Keratinocyte (primary cell): ENCODE measurements around the gene KLHL22. TPM values are rescaled to one million over a fixed set of nuclear protein-coding genes. Genes with fewer than 3 reads are reported as not detected.

Experiments used
- DNase-seq: peaks from one replicate; pipeline ENCODE4 v3.0.0-alpha.2; 2011; ENCODE audit warnings: low read depth, missing footprints, low spot score
- FAIRE-seq: peaks from 2 replicates; lab custom pipeline; 2011; peaks lifted over from hg19 to GRCh38; lab: Jason Lieb, UNC
- H2AFZ ChIP-seq: 2 replicates; pipeline ENCODE4 v1.6.0; 2012; ENCODE audit warnings: low read length, control low read depth, inconsistent platforms; ENCODE audit not compliant: control insufficient read depth
- H3K27ac ChIP-seq: 2 replicates; pipeline ENCODE4 v1.5.1; 2011; ENCODE audit warnings: low read length; ENCODE audit not compliant: control insufficient read depth, insufficient read depth
- H3K27me3 ChIP-seq: 3 replicates; pipeline ENCODE4 v1.6.0; 2011; ENCODE audit warnings: low read length; ENCODE audit not compliant: control insufficient read depth, insufficient read depth; ENCODE audit errors: extremely low read depth
- H3K36me3 ChIP-seq, 2 experiments: 2 replicates in 1 of 2; 3 replicates in 1 of 2; pipeline ENCODE4 v1.5.1; 2011; ENCODE audit warnings: low read length in 2 of 2, mild to moderate bottlenecking in 1 of 2; ENCODE audit not compliant: control insufficient read depth in 2 of 2, insufficient read depth in 2 of 2; ENCODE audit errors: extremely low read depth in 1 of 2
- H3K4me1 ChIP-seq: 3 replicates; pipeline ENCODE4 v1.5.1; 2011; ENCODE audit warnings: low read length; ENCODE audit not compliant: control insufficient read depth, insufficient read depth; ENCODE audit errors: extremely low read depth
- H3K4me2 ChIP-seq: 3 replicates; pipeline ENCODE4 v1.6.0; 2011; ENCODE audit warnings: low read depth, low read length; ENCODE audit not compliant: control insufficient read depth, insufficient read depth; ENCODE audit errors: extremely low read depth
- H3K4me3 ChIP-seq, 3 experiments: fragments of 200-600 bp in 1 of 3; sonication (generic) in 1 of 3; 2 replicates in 2 of 3; 3 replicates in 1 of 3; pipeline ENCODE4 v1.5.1; 2011 to 2016; ENCODE audit warnings: low read length in 3 of 3, mild to moderate bottlenecking in 3 of 3, control low read depth in 2 of 3, inconsistent platforms in 1 of 3, low read depth in 1 of 3, mixed read lengths in 1 of 3, mixed run types in 1 of 3, moderate library complexity in 1 of 3; ENCODE audit not compliant: control insufficient read depth in 2 of 3, insufficient read depth in 2 of 3; ENCODE audit errors: extremely low read depth in 1 of 3
- H3K79me2 ChIP-seq: 2 replicates; pipeline ENCODE4 v1.6.0; 2012; ENCODE audit warnings: low read length; ENCODE audit not compliant: control insufficient read depth, insufficient read depth
- H3K9ac ChIP-seq: 3 replicates; pipeline ENCODE4 v1.6.0; 2011; ENCODE audit warnings: low read length; ENCODE audit not compliant: control insufficient read depth, insufficient read depth; ENCODE audit errors: extremely low read depth
- H3K9me1 ChIP-seq: 3 replicates; pipeline ENCODE4 v1.6.0; 2011; ENCODE audit warnings: low read length; ENCODE audit not compliant: control insufficient read depth, insufficient read depth; ENCODE audit errors: extremely low read depth
- H3K9me3 ChIP-seq: 2 replicates; pipeline ENCODE4 v1.5.1; 2012; ENCODE audit warnings: low read depth, low read length; ENCODE audit not compliant: control insufficient read depth
- H4K20me1 ChIP-seq: 3 replicates; pipeline ENCODE4 v1.6.0; 2011; ENCODE audit warnings: low read length; ENCODE audit not compliant: control insufficient read depth, insufficient read depth; ENCODE audit errors: extremely low read depth
- EZH2 ChIP-seq: IDR thresholded peaks from one replicate; pipeline ENCODE4 v1.6.1; 2012; ENCODE audit warnings: inconsistent platforms, mild to moderate bottlenecking, low read length, moderate library complexity
- dilution Hi-C: fragments of 300-500 bp; cut with MboI; formaldehyde crosslinking; loops from one replicate; pipeline ENCODE4 v1.7.0; 2020; ENCODE audit warnings: low sequenced_read_pairs; ENCODE audit not compliant: extremely low pct_ligation_motif_present
- polyA plus RNA-seq, 5 experiments: library from polyadenylated mRNA; depleted of rRNA in 3 of 5; stranded (reverse) in 3 of 5; stranded (forward) in 1 of 5; unstranded in 1 of 5; fragments of >200 nt; gene quantifications; 1 replicate in 1 of 5; 2 replicates in 3 of 5; 3 replicates in 1 of 5; pipeline versions ENCODE4 v1.2.1 to v1.2.3, GENCODE V29; 2011 to 2012; ENCODE audit warnings: missing spikeins in 2 of 5, low read depth in 1 of 5, low replicate concordance in 1 of 5
- TF ChIP-seq, protein P1 (sequence below), 3 experiments: IDR thresholded peaks in 1 of 3; conservative IDR thresholded peaks in 1 of 3; optimal IDR thresholded peaks in 1 of 3; 2 replicates in 2 of 3; 3 replicates in 1 of 3; pipeline versions ENCODE3 to v1.5.1; 2011; ENCODE audit warnings: low read length in 3 of 3, mild to moderate bottlenecking in 3 of 3, moderate library complexity in 2 of 3, control low read depth in 1 of 3, inconsistent platforms in 1 of 3; ENCODE audit not compliant: insufficient read depth in 2 of 3; ENCODE audit errors: extremely low read depth in 1 of 3

The KLHL22 gene
- polyA plus RNA-seq, 1 donor (not counting 4 experiments of a cell fraction or from before 2014, with no cell fraction given), result 9.3 TPM

DNA sequence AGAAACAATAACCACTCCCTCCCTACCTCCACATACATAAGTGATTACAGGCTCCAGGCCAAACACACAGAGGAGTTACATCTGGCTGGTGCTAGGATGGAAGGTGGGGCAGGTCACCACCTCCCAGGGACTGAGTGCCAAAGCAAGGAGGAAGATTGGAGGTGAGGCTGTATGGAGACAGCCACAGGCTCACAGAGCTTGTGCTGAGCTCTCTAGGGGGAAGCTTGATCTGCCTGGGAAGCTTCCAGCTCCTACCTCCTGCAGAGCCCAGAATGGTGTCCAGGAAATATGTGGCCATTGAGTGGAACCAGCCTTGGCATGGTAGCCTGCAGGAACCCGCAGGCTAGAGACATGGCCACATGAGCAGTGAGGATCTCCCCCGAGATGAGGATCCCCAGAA lies 8.2 kb upstream of the KLHL22 start:
- H3K27me3 ChIP-seq, result no peaks in the 10 kb centered on the region
- peaks cover 1 to 2% of the 10 kb centered on the region in 2 experiments for H3K36me3 ChIP-seq
- no peak overlapping the region for H2AFZ ChIP-seq
- no peaks in the 10 kb centered on the region for H4K20me1 ChIP-seq
- H3K4me2 ChIP-seq, result peak overlapping the region; percentile 51
- DNase-seq (no peak), FAIRE-seq (peak; percentile 51)
- TF ChIP-seq, protein P1, sequence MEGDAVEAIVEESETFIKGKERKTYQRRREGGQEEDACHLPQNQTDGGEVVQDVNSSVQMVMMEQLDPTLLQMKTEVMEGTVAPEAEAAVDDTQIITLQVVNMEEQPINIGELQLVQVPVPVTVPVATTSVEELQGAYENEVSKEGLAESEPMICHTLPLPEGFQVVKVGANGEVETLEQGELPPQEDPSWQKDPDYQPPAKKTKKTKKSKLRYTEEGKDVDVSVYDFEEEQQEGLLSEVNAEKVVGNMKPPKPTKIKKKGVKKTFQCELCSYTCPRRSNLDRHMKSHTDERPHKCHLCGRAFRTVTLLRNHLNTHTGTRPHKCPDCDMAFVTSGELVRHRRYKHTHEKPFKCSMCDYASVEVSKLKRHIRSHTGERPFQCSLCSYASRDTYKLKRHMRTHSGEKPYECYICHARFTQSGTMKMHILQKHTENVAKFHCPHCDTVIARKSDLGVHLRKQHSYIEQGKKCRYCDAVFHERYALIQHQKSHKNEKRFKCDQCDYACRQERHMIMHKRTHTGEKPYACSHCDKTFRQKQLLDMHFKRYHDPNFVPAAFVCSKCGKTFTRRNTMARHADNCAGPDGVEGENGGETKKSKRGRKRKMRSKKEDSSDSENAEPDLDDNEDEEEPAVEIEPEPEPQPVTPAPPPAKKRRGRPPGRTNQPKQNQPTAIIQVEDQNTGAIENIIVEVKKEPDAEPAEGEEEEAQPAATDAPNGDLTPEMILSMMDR (optimal IDR thresholded peaks at IDR 0.05 in 1 of 3, IDR thresholded peaks at IDR 0.05 in 1 of 3, conservative IDR thresholded peaks at IDR 0.05 in 1 of 3; ENCODE audit: extremely low read depth in 1 of 3, insufficient read depth in 2 of 3, low read length in 3 of 3), result no peak
- TF ChIP-seq EZH2, result no peak
- H3K27ac ChIP-seq, result peak overlapping the region; percentile 27
- peaks cover 17% of the 10 kb centered on the region for H3K79me2 ChIP-seq
- H3K9me1 ChIP-seq, result no peaks in the 10 kb centered on the region
- no peaks in the 10 kb centered on the region for H3K9me3 ChIP-seq
- dilution Hi-C loops, result no loop called here
- H3K9ac ChIP-seq, result no peak overlapping the region
- peaks cover 19% of the 10 kb centered on the region for H3K4me1 ChIP-seq
- no peak overlapping the region for H3K4me3 ChIP-seq

GRCh38 chr22:20499769-20500168 lies 4.2 kb upstream of the KLHL22 start:
- Histone ChIP-seq H3K9ac (no peak overlapping the region), H3K79me2 (no peaks in the 10 kb centered on the region), H3K4me1 (peaks cover 21% of the 10 kb centered on the region), H3K9me1 (peaks cover 3% of the 10 kb centered on the region), H3K27ac (no peak overlapping the region), H2AFZ (no peak overlapping the region), H3K27me3 (no peaks in the 10 kb centered on the region), H3K9me3 (no peaks in the 10 kb centered on the region), H3K36me3 (peaks cover 0 to 1% of the 10 kb centered on the region in 2 experiments), H3K4me3 (no peak overlapping the region), H3K4me2 (no peak overlapping the region), H4K20me1 (no peaks in the 10 kb centered on the region)
- DNase-seq (no peak), FAIRE-seq (no peak)
- TF ChIP-seq EZH2, result no peak
- TF ChIP-seq, protein P1 (optimal IDR thresholded peaks at IDR 0.05 in 1 of 3, IDR thresholded peaks at IDR 0.05 in 1 of 3, conservative IDR thresholded peaks at IDR 0.05 in 1 of 3; ENCODE audit: extremely low read depth in 1 of 3, insufficient read depth in 2 of 3, low read length in 3 of 3), result no peak
- dilution Hi-C loops, result no loop called here
